D721Med (cell line): Measurements from ENCODE around the gene CHAD.
A peak's percentile ranks its signal among the peaks of the same experiment; 100 is the strongest.
"Not testable (repeated sequence)": the region's sequence is repeated elsewhere in the genome, so short reads cannot be mapped to it uniquely, and the experiment has no call there.

Experiments
- DNase-seq: peaks from one replicate; pipeline ENCODE4 v3.0.0; 2011; ENCODE audit warnings: low spot score; ENCODE audit not compliant: insufficient read length
- FAIRE-seq: peaks from 2 replicates; lab custom pipeline; 2011; peaks lifted over from hg19 to GRCh38; lab: Jason Lieb, UNC
- TF ChIP-seq, protein P1 (sequence below): IDR thresholded peaks from 2 replicates; pipeline ENCODE4 v1.5.1; 2012; ENCODE audit warnings: mild to moderate bottlenecking, control low read depth; ENCODE audit not compliant: insufficient read depth; ENCODE audit errors: missing control alignments

The CHAD gene

GRCh38 chr17:50477976-50478375 is 9.3 kb upstream of the CHAD start:
- FAIRE-seq: no peak
- DNase-seq: no peak
- TF ChIP-seq, protein P1, sequence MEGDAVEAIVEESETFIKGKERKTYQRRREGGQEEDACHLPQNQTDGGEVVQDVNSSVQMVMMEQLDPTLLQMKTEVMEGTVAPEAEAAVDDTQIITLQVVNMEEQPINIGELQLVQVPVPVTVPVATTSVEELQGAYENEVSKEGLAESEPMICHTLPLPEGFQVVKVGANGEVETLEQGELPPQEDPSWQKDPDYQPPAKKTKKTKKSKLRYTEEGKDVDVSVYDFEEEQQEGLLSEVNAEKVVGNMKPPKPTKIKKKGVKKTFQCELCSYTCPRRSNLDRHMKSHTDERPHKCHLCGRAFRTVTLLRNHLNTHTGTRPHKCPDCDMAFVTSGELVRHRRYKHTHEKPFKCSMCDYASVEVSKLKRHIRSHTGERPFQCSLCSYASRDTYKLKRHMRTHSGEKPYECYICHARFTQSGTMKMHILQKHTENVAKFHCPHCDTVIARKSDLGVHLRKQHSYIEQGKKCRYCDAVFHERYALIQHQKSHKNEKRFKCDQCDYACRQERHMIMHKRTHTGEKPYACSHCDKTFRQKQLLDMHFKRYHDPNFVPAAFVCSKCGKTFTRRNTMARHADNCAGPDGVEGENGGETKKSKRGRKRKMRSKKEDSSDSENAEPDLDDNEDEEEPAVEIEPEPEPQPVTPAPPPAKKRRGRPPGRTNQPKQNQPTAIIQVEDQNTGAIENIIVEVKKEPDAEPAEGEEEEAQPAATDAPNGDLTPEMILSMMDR: no peak

- TF ChIP-seq, protein P1: no peak
- no peak for FAIRE-seq
- no peak for DNase-seq
Measured at GRCh38 chr17:50476545-50477315, 8.1 kb upstream of the CHAD start.

DNA sequence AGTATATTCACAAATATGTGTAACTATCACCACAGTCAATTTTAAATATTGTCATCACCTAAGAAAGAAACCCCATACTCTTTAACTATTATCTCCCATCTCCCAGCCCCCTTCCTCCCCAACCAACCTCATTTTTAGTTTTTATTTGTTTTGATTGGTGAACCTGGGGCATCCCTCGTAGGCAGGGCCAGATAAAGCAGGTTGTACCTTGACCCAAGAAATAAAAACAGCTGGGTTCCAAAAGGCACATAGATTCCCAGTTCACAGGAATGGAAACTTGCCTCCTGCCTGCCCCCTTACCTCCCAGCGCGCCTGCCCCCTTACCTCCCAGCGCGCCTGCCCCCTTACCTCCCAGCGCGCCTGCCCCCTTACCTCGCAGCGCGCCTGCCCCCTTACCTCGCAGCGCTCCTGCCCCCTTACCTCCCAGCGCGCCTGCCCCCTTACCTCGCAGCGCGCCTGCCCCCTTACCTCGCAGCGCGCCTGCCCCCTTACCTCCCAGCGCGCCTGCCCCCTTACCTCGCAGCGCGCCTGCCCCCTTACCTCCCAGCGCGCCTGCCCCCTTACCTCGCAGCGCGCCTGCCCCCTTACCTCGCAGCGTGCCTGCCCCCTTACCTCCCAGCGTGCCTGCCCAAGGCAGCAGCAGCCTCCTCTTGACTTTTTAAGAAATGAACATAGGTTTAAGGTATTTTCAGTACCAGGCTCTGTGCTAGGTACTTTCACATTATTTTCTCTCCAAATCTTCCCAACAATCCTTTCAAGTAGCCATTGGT is 7.3 kb upstream of the CHAD start:
- DNase-seq, FAIRE-seq: not testable (repeated sequence)

- DNase-seq (no peak), FAIRE-seq (no peak)
- TF ChIP-seq, protein P1: no peak
Measured at GRCh38 chr17:50475362-50475761, 6.7 kb upstream of the CHAD start.

GRCh38 chr17:50474523-50474922 is 5.8 kb upstream of the CHAD start:
- FAIRE-seq (no peak), DNase-seq (no peak)
- TF ChIP-seq, protein P1: no peak

GRCh38 chr17:50473901-50474300 is 5.2 kb upstream of the CHAD start:
- TF ChIP-seq, protein P1: no peak
- FAIRE-seq (no peak), DNase-seq (no peak)

- TF ChIP-seq, protein P1: peak; percentile 48
- not testable (repeated sequence) for DNase-seq
Measured at GRCh38 chr17:50472761-50473161, 4.1 kb upstream of the CHAD start.

More at GRCh38 chr17:50472761-50473161, 4.1 kb upstream of the CHAD start:
- FAIRE-seq: not testable (repeated sequence)
